ENCODE results near the gene AIRE.

AIRE gene

DNA sequence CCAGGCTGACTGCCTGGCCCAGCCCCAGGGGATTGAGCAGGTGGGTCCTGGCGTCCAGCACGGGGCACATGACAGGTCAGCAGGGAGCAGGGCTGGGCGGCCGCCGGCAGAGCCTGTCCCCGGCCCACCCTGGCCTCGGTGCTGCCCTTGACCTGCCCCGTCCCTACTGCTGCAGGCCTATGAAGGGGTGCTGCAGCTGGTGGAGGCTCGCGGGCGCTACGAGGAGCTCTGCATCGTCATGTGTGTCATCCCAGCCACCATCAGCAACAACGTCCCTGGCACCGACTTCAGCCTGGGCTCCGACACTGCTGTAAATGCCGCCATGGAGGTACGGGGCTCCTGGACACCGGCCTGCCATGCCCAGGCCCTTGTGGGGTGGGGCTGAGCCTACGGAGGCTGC lies 37.9 kb downstream of the AIRE start:
- H3K4me1 ChIP-seq (ENCODE audit: control insufficient read depth, insufficient read depth, low read length) = no peaks in the 10 kb centered on the region
- H3K9me3 ChIP-seq (replicated peaks; ENCODE audit: low read length) = no peaks in the 10 kb centered on the region
- H3K4me2 ChIP-seq (ENCODE audit: low read length) = no peak overlapping the region
- H3K4me3 ChIP-seq (ENCODE audit: low read length) = no peak overlapping the region
- H3K36me3 ChIP-seq (ENCODE audit: insufficient read depth, low read length) = peaks cover 34% of the 10 kb centered on the region
- H3K9ac ChIP-seq (ENCODE audit: low read depth, low read length) = no peak overlapping the region
- H3K27me3 ChIP-seq (ENCODE audit: control insufficient read depth, insufficient read depth, low read length) = no peaks in the 10 kb centered on the region

DNA sequence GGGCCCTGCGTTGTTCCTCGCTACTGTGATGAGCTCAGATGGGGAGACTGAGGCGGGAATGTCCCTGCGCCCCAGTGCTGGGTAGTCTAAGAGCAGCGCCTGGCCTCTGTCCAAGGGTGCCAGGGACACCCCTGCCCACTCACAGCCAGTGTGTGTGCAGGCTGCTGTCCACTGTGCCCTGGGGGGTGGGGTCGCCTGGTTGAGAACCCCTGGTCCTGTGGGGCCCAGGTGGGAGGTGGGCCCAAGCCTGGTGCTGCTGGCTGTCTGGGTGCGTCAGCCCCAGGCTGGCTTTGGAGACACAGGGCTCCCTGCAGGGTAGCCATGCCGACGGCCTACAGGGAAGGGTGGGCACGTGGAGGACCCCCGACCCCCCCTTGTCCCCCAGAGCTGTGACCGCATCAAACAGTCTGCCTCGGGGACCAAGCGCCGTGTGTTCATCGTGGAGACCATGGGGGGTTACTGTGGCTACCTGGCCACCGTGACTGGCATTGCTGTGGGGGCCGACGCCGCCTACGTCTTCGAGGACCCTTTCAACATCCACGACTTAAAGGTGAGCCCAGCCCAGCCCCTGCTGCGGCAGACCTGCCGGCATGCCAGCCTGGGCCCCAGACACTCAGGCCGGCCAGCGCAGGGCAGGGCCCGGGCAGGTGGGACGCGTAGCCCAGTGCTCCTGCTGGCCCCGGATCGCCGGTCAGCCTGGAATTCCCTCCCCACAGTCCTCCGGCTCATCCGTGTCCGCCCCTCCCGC lies 38.6 kb downstream of the AIRE start:
- no peak overlapping the region for H3K4me3 ChIP-seq (ENCODE audit: low read length)
- H3K36me3 ChIP-seq (ENCODE audit: insufficient read depth, low read length) = peaks cover 30% of the 10 kb centered on the region
- no peak overlapping the region for H3K9ac ChIP-seq (ENCODE audit: low read depth, low read length)
- H3K4me1 ChIP-seq (ENCODE audit: control insufficient read depth, insufficient read depth, low read length) = no peaks in the 10 kb centered on the region
- no peaks in the 10 kb centered on the region for H3K9me3 ChIP-seq (replicated peaks; ENCODE audit: low read length)
- no peaks in the 10 kb centered on the region for H3K27me3 ChIP-seq (ENCODE audit: control insufficient read depth, insufficient read depth, low read length)
- no peak overlapping the region for H3K4me2 ChIP-seq (ENCODE audit: low read length)

- peaks cover 26% of the 10 kb centered on the region for H3K36me3 ChIP-seq (ENCODE audit: insufficient read depth, low read length)
- no peaks in the 10 kb centered on the region for H3K27me3 ChIP-seq (ENCODE audit: control insufficient read depth, insufficient read depth, low read length)
- no peaks in the 10 kb centered on the region for H3K9me3 ChIP-seq (replicated peaks; ENCODE audit: low read length)
- no peaks in the 10 kb centered on the region for H3K4me1 ChIP-seq (ENCODE audit: control insufficient read depth, insufficient read depth, low read length)
- no peak overlapping the region for H3K9ac ChIP-seq (ENCODE audit: low read depth, low read length)
- H3K4me2 ChIP-seq (ENCODE audit: low read length) = no peak overlapping the region
- H3K4me3 ChIP-seq (ENCODE audit: low read length) = no peak overlapping the region
Measured at GRCh38 chr21:44324854-44325107, 39.1 kb downstream of the AIRE start.

DNA sequence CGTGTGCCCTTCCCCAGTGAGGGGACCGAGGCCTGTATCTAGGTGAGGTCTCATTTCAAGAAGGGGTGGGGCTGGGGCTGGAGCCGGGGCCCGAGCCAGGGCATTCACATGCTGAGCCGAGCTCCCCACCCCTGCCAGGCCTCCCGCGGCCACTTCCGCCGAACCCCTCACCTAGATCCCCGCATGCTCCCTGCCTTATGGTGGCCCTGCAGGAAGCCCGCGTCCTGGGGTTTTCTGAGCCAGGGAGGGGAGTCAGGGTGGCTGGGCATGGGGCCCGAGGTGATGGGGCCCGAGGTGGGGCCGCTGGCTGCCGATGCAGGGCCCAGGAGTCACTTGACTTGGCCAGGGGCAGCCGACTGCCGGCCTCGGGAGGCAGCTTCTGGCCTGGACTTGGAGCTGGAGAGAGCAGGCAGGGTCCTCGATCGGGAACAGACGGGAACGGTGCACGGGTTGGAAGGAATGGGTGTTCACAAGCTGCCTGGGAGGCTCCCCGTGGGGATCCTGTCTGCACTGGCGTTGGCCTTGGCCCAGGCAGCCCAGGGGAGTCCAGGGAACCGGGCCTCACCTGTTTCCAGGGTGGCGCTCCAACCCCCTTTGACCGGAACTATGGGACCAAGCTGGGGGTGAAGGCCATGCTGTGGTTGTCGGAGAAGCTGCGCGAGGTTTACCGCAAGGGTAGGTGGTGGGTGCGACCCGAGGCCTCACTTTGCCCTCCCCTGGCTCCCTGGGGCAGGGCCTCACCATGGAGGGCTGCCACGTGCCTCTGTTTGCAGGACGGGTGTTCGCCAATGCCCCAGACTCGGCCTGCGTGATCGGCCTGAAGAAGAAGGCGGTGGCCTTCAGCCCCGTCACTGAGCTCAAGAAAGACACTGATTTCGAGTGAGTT lies 40.0 kb downstream of the AIRE start:
- H3K36me3 ChIP-seq (ENCODE audit: insufficient read depth, low read length) = peaks cover 20% of the 10 kb centered on the region

GRCh38 chr21:44326272-44326647 lies 40.6 kb downstream of the AIRE start:
- no peaks in the 10 kb centered on the region for H3K9me3 ChIP-seq (replicated peaks; ENCODE audit: low read length)
- H3K9ac ChIP-seq (ENCODE audit: low read depth, low read length) = no peak overlapping the region
- H3K4me2 ChIP-seq (ENCODE audit: low read length) = no peak overlapping the region
- H3K4me3 ChIP-seq (ENCODE audit: low read length) = no peak overlapping the region
- H3K4me1 ChIP-seq (ENCODE audit: control insufficient read depth, insufficient read depth, low read length) = no peaks in the 10 kb centered on the region
- H3K27me3 ChIP-seq (ENCODE audit: control insufficient read depth, insufficient read depth, low read length) = no peaks in the 10 kb centered on the region
- peaks cover 18% of the 10 kb centered on the region for H3K36me3 ChIP-seq (ENCODE audit: insufficient read depth, low read length)

More for the DNA sequence above, 40.0 kb downstream of the AIRE start:
- Histone ChIP-seq H3K4me1 (ENCODE audit: control insufficient read depth, insufficient read depth, low read length) (no peaks in the 10 kb centered on the region), H3K27me3 (ENCODE audit: control insufficient read depth, insufficient read depth, low read length) (no peaks in the 10 kb centered on the region), H3K9ac (ENCODE audit: low read depth, low read length) (no peak overlapping the region), H3K9me3 (replicated peaks; ENCODE audit: low read length) (no peaks in the 10 kb centered on the region), H3K4me3 (ENCODE audit: low read length) (no peak overlapping the region), H3K4me2 (ENCODE audit: low read length) (no peak overlapping the region)

- no peaks in the 10 kb centered on the region for H3K27me3 ChIP-seq (ENCODE audit: control insufficient read depth, insufficient read depth, low read length)
- no peaks in the 10 kb centered on the region for H3K4me1 ChIP-seq (ENCODE audit: control insufficient read depth, insufficient read depth, low read length)
- H3K9me3 ChIP-seq (replicated peaks; ENCODE audit: low read length) = no peaks in the 10 kb centered on the region
- H3K4me3 ChIP-seq (ENCODE audit: low read length) = no peak overlapping the region
- no peak overlapping the region for H3K4me2 ChIP-seq (ENCODE audit: low read length)
- no peak overlapping the region for H3K9ac ChIP-seq (ENCODE audit: low read depth, low read length)
- peaks cover 18% of the 10 kb centered on the region for H3K36me3 ChIP-seq (ENCODE audit: insufficient read depth, low read length)
Measured at GRCh38 chr21:44326716-44327602, 41.3 kb downstream of the AIRE start.

GRCh38 chr21:44327603-44327974 lies 41.9 kb downstream of the AIRE start:
- Histone ChIP-seq H3K27me3 (ENCODE audit: control insufficient read depth, insufficient read depth, low read length) (no peaks in the 10 kb centered on the region), H3K4me2 (ENCODE audit: low read length) (no peak overlapping the region), H3K36me3 (ENCODE audit: insufficient read depth, low read length) (peaks cover 15% of the 10 kb centered on the region), H3K4me1 (ENCODE audit: control insufficient read depth, insufficient read depth, low read length) (no peaks in the 10 kb centered on the region), H3K4me3 (ENCODE audit: low read length) (no peak overlapping the region), H3K9me3 (replicated peaks; ENCODE audit: low read length) (no peaks in the 10 kb centered on the region), H3K9ac (ENCODE audit: low read depth, low read length) (no peak overlapping the region)

GRCh38 chr21:44328242-44328895 lies 42.7 kb downstream of the AIRE start:
- no peak overlapping the region for H3K4me3 ChIP-seq (ENCODE audit: low read length)
- no peak overlapping the region for H3K9ac ChIP-seq (ENCODE audit: low read depth, low read length)
- no peaks in the 10 kb centered on the region for H3K27me3 ChIP-seq (ENCODE audit: control insufficient read depth, insufficient read depth, low read length)
- H3K9me3 ChIP-seq (replicated peaks; ENCODE audit: low read length) = no peaks in the 10 kb centered on the region
- peaks cover 12% of the 10 kb centered on the region for H3K36me3 ChIP-seq (ENCODE audit: insufficient read depth, low read length)
- no peaks in the 10 kb centered on the region for H3K4me1 ChIP-seq (ENCODE audit: control insufficient read depth, insufficient read depth, low read length)
- H3K4me2 ChIP-seq (ENCODE audit: low read length) = no peak overlapping the region

DNA sequence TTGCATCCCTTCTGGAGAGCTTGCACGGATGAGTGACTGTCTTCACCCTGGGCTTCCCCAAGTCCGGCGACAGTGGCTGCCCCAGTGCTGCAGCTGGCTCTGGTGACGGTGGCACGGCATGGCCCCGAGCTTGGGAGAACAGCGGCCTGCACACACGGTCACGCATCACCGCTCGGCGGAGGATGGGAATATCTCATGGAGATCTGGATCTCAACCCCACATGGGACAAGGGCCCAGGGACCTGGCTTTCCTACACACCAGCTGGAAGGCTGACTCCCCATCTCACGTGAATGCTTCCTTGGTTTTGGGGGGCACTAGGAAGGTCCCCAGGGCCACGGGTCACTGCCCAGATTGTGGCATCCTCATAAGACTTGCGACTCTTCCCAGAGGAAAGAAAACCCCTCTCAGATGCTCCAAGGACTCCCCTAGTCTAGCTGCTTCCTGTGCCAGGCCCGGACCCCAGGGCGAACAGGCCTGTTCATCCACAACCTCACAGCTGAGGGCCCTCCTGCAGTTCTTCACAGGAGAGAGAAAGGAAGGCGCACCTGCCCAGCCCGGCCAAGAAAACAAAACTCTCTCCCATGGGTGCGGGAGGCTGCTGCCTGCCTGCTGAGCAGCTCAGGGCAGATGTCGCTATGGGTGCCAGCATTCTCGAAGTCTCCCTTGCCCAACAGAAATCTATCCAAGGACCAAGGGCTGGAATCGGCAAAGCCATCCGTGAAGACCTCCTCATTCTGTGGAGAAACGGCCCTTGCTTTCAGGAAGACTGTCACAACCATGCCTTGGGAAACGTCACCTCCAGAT lies 43.6 kb downstream of the AIRE start:
- H3K4me3 ChIP-seq (ENCODE audit: low read length) = no peak overlapping the region
- H3K9me3 ChIP-seq (replicated peaks; ENCODE audit: low read length) = no peaks in the 10 kb centered on the region
- H3K27me3 ChIP-seq (ENCODE audit: control insufficient read depth, insufficient read depth, low read length) = no peaks in the 10 kb centered on the region
- no peak overlapping the region for H3K9ac ChIP-seq (ENCODE audit: low read depth, low read length)
- peaks cover 12% of the 10 kb centered on the region for H3K36me3 ChIP-seq (ENCODE audit: insufficient read depth, low read length)
- H3K4me2 ChIP-seq (ENCODE audit: low read length) = no peak overlapping the region
- H3K4me1 ChIP-seq (ENCODE audit: control insufficient read depth, insufficient read depth, low read length) = no peaks in the 10 kb centered on the region

DNA sequence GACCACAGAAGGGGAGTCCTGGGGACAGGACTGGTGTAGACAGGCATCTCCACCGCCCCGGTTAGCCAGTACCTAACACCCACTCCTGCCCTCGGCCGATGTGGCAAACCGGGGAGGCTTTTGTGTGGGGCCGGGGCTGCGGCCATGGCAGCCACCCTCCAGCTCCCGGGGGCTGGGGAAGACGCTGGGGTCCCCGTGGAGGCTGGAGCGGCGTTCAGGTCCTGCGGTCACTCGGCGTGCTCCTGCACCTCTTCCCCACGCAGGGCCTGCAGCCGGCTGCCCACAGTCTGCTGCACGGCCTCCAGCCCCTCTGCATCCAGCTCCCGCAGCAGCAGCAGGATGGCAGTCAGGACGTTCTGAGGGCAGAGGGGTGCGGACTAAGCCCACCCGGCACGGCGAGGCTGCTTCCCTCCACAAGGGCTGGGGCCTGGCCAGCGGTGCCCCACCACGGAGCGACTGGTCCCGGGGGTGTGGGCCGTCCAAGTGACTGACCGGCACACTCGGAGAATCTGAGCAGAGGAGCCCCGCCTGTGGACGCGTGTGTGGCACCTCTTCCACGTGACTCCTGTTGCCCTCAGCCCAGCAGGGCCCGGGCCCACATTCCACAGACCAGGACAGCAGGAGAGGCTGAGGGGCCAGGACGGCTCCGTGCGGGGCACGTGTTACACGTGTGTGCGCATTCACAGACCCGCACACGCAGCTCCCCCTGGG lies 44.5 kb downstream of the AIRE start:
- Histone ChIP-seq H3K9ac (ENCODE audit: low read depth, low read length) (no peak overlapping the region), H3K4me3 (ENCODE audit: low read length) (no peak overlapping the region), H3K27me3 (ENCODE audit: control insufficient read depth, insufficient read depth, low read length) (no peaks in the 10 kb centered on the region), H3K4me2 (ENCODE audit: low read length) (no peak overlapping the region), H3K4me1 (ENCODE audit: control insufficient read depth, insufficient read depth, low read length) (no peaks in the 10 kb centered on the region), H3K36me3 (ENCODE audit: insufficient read depth, low read length) (peaks cover 8% of the 10 kb centered on the region), H3K9me3 (replicated peaks; ENCODE audit: low read length) (no peaks in the 10 kb centered on the region)

Data from skeletal muscle satellite cell (primary cell).